WTC11 (cell line): ENCODE measurements around the gene RNF150. TPM values are rescaled to one million over a fixed set of nuclear protein-coding genes. Genes with fewer than 3 reads are reported as not detected.

Experiments
- ATAC-seq: fragments of 200-7000 bp; cut with Tn5 transposase; 2 replicates; pipeline ENCODE4 v1.10.0; 2021; ENCODE audit warnings: mild to moderate bottlenecking, moderate library complexity
- CTCF ChIA-PET: fragments of 300-600 bp; sonication (Branson Sonifier 250); formaldehyde crosslinking; loops from one replicate; lab custom pipeline; 2021; ENCODE audit warnings: antibody characterized with exemption; lab: Charles Lee
- POLR2A ChIA-PET: fragments of 350-600 bp; sonication (Branson Sonifier 250); formaldehyde crosslinking; loops from one replicate; lab custom pipeline; 2021; ENCODE audit warnings: antibody characterized with exemption; lab: Charles Lee
- DNase-seq: peaks from one replicate; pipeline ENCODE4 v3.0.0; 2021; ENCODE audit warnings: low spot score
- H3K27ac Mint-ChIP-seq: 2 replicates; pipeline ENCODE4 v1.8.0; 2021; ENCODE audit warnings: mixed read lengths
- H3K27me3 Mint-ChIP-seq: 2 replicates; pipeline ENCODE4 v1.8.0; 2021; ENCODE audit warnings: low read depth, mild to moderate bottlenecking, moderate library complexity, mixed read lengths
- H3K36me3 Mint-ChIP-seq: 2 replicates; pipeline ENCODE4 v1.8.0; 2021; ENCODE audit warnings: mixed read lengths
- H3K4me1 Mint-ChIP-seq: 2 replicates; pipeline ENCODE4 v1.8.0; 2022; ENCODE audit warnings: mixed read lengths
- H3K4me3 Mint-ChIP-seq: 2 replicates; pipeline ENCODE4 v1.8.0; 2021; ENCODE audit warnings: mild to moderate bottlenecking, moderate library complexity, mixed read lengths
- H3K9me3 Mint-ChIP-seq: 2 replicates; pipeline ENCODE4 v1.8.0; 2021; ENCODE audit warnings: mixed read lengths
- ATF2 ChIP-seq: sonication (generic); formaldehyde crosslinking; IDR thresholded peaks from 2 replicates; pipeline ENCODE4 v1.8.1; 2022; ENCODE audit warnings: low read depth, missing genetic modification reagents, borderline replicate concordance
- FOXP4 ChIP-seq: sonication (generic); formaldehyde crosslinking; IDR thresholded peaks from 2 replicates; pipeline ENCODE4 v1.8.0; 2022; ENCODE audit warnings: mild to moderate bottlenecking, missing genetic modification reagents
- IRF2 ChIP-seq: sonication (generic); formaldehyde crosslinking; IDR thresholded peaks from 2 replicates; pipeline ENCODE4 v1.8.0; 2022; ENCODE audit warnings: low read depth, missing genetic modification reagents, borderline replicate concordance
- JAZF1 ChIP-seq: fragments of 250-450 bp; sonication (Bioruptor Pico); IDR thresholded peaks from 2 replicates; pipeline ENCODE4 v1.9.0; 2021; ENCODE audit warnings: moderate library complexity, mild to moderate bottlenecking, inconsistent platforms
- NFATC4 ChIP-seq: fragments of 250-450 bp; sonication (Bioruptor Pico); IDR thresholded peaks from 2 replicates; pipeline ENCODE4 v1.9.0; 2021; ENCODE audit warnings: mild to moderate bottlenecking
- NR3C1 ChIP-seq: sonication (generic); formaldehyde crosslinking; conservative IDR thresholded peaks from 2 replicates; pipeline ENCODE4 v1.8.1; 2023; ENCODE audit warnings: low read depth, mild to moderate bottlenecking, missing genetic modification reagents
- PRDM15 ChIP-seq: sonication (generic); formaldehyde crosslinking; IDR thresholded peaks from 2 replicates; pipeline ENCODE4 v1.8.0; 2022; ENCODE audit warnings: missing genetic modification reagents
- TEAD1 ChIP-seq: sonication (generic); formaldehyde crosslinking; IDR thresholded peaks from 2 replicates; pipeline ENCODE4 v1.8.0; 2022; ENCODE audit warnings: mild to moderate bottlenecking, missing genetic modification reagents
- TP53 ChIP-seq: sonication (generic); formaldehyde crosslinking; IDR thresholded peaks from 2 replicates; pipeline ENCODE4 v1.8.1; 2023; ENCODE audit warnings: mild to moderate bottlenecking, missing genetic modification reagents
- USF1 ChIP-seq: sonication (generic); formaldehyde crosslinking; IDR thresholded peaks from 2 replicates; pipeline ENCODE4 v1.8.0; 2022; ENCODE audit warnings: mild to moderate bottlenecking, missing genetic modification reagents
- ZBTB43 ChIP-seq: sonication (generic); formaldehyde crosslinking; IDR thresholded peaks from 2 replicates; pipeline ENCODE4 v1.8.1; 2023; ENCODE audit warnings: mild to moderate bottlenecking, missing genetic modification reagents
- ZNF232 ChIP-seq: sonication (generic); formaldehyde crosslinking; IDR thresholded peaks from 2 replicates; pipeline ENCODE4 v1.8.0; 2022; ENCODE audit warnings: mild to moderate bottlenecking, missing genetic modification reagents
- ZNF416 ChIP-seq: fragments of 250-450 bp; sonication (Bioruptor Pico); IDR thresholded peaks from 2 replicates; pipeline ENCODE4 v1.9.0; 2021; ENCODE audit warnings: mild to moderate bottlenecking, inconsistent platforms
- ZNF512 ChIP-seq: sonication (generic); formaldehyde crosslinking; IDR thresholded peaks from 2 replicates; pipeline ENCODE4 v1.8.1; 2022; ENCODE audit warnings: missing genetic modification reagents, borderline replicate concordance
- ZNF671 ChIP-seq: fragments of 250-450 bp; sonication (Bioruptor Pico); IDR thresholded peaks from 2 replicates; pipeline ENCODE4 v1.8.0; 2021; ENCODE audit warnings: mild to moderate bottlenecking
- total RNA-seq: library from RNA; stranded (reverse); gene quantifications from 3 replicates; pipeline ENCODE4 v1.2.3, GENCODE V29; 2021
- TF ChIP-seq, protein P1 (sequence below): sonication (generic); formaldehyde crosslinking; IDR thresholded peaks from 2 replicates; pipeline ENCODE4 v1.8.0; 2023; ENCODE audit warnings: missing genetic modification reagents, mild to moderate bottlenecking, borderline replicate concordance
- TF ChIP-seq, protein P2 (sequence below): sonication (generic); formaldehyde crosslinking; IDR thresholded peaks from 2 replicates; pipeline ENCODE4 v1.8.0; 2023; ENCODE audit warnings: missing genetic modification reagents

RNF150 gene
- total RNA-seq, 1 experiment from 2014 or later, result 5.9 TPM

DNA sequence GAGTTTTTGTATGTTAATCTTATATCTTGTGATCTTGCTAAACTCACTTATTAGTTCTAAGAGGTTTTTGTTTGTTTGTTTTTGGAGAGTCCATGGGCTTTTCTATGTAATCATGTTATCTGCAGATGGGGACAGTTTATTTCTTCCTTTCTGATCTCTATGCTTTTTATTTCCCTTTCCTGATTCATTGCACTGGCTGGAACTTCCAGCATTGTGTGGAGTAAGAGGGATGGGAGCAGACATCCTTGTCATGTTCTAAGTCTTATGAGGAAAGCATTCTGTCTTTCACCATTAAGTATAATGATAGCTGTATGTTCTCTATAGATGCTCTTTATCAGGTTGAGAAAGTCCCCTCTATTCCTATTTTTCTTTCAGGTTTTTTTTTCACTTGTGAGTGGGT lies 286.5 kb downstream of the RNF150 start (continued):
- TF ChIP-seq FOXP4 (CRISPR knock-in tag), result no peak
- TF ChIP-seq JAZF1 (CRISPR knock-in tag), result no peak
- no peak for TF ChIP-seq ZNF512 (CRISPR knock-in tag)
- no peak for TF ChIP-seq ATF2 (CRISPR knock-in tag)
- TF ChIP-seq, protein P1, sequence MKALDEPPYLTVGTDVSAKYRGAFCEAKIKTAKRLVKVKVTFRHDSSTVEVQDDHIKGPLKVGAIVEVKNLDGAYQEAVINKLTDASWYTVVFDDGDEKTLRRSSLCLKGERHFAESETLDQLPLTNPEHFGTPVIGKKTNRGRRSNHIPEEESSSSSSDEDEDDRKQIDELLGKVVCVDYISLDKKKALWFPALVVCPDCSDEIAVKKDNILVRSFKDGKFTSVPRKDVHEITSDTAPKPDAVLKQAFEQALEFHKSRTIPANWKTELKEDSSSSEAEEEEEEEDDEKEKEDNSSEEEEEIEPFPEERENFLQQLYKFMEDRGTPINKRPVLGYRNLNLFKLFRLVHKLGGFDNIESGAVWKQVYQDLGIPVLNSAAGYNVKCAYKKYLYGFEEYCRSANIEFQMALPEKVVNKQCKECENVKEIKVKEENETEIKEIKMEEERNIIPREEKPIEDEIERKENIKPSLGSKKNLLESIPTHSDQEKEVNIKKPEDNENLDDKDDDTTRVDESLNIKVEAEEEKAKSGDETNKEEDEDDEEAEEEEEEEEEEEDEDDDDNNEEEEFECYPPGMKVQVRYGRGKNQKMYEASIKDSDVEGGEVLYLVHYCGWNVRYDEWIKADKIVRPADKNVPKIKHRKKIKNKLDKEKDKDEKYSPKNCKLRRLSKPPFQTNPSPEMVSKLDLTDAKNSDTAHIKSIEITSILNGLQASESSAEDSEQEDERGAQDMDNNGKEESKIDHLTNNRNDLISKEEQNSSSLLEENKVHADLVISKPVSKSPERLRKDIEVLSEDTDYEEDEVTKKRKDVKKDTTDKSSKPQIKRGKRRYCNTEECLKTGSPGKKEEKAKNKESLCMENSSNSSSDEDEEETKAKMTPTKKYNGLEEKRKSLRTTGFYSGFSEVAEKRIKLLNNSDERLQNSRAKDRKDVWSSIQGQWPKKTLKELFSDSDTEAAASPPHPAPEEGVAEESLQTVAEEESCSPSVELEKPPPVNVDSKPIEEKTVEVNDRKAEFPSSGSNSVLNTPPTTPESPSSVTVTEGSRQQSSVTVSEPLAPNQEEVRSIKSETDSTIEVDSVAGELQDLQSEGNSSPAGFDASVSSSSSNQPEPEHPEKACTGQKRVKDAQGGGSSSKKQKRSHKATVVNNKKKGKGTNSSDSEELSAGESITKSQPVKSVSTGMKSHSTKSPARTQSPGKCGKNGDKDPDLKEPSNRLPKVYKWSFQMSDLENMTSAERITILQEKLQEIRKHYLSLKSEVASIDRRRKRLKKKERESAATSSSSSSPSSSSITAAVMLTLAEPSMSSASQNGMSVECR (CRISPR knock-in tag), result no peak
- no peak for TF ChIP-seq TEAD1 (CRISPR knock-in tag)
- TF ChIP-seq, protein P2, sequence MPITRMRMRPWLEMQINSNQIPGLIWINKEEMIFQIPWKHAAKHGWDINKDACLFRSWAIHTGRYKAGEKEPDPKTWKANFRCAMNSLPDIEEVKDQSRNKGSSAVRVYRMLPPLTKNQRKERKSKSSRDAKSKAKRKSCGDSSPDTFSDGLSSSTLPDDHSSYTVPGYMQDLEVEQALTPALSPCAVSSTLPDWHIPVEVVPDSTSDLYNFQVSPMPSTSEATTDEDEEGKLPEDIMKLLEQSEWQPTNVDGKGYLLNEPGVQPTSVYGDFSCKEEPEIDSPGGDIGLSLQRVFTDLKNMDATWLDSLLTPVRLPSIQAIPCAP (CRISPR knock-in tag), result no peak
- TF ChIP-seq ZNF416 (CRISPR knock-in tag), result no peak
- TF ChIP-seq, all 79 proteins: peak for 0

DNA sequence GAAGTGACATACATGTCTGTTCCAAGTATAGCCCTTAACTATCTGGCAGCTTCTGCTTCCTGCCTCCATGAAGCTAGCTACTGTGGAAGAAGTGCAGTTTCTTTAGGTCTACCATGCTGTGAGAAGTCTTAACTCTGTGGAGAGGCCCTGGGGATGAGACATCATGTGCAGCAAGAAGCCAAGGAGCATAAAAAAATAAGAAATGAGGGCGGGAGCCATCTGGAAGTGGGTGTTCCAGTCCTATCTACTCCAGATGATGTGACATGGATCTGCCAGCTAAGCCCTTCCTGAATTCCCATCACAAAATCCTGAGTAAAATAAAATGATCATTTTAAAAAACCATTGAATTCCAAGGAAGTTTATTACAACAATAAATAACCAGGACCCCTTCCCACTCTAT lies 289.2 kb downstream of the RNF150 start:
- Mint-ChIP-seq H3K27me3 (no peaks in the 10 kb centered on the region; the same call in 1 of the 2 replicates), H3K4me3 (no peak overlapping the region), H3K4me1 (no peaks in the 10 kb centered on the region), H3K36me3 (no peaks in the 10 kb centered on the region), H3K9me3 (no peaks in the 10 kb centered on the region), H3K27ac (no peak overlapping the region)
- ChIA-PET POLR2A (no interaction called here), CTCF (no interaction called here)
- no peak for DNase-seq
- ATAC-seq, result no peak
- TF ChIP-seq USF1 (CRISPR knock-in tag), result no peak
- TF ChIP-seq ZNF512 (CRISPR knock-in tag), result no peak
- TF ChIP-seq NR3C1 (CRISPR knock-in tag), result no peak
- TF ChIP-seq ZBTB43, result no peak
- no peak for TF ChIP-seq NFATC4 (CRISPR knock-in tag)
- TF ChIP-seq ZNF671 (CRISPR knock-in tag), result no peak
- TF ChIP-seq TP53 (CRISPR knock-in tag), result no peak
- no peak for TF ChIP-seq IRF2 (CRISPR knock-in tag)
- no peak for TF ChIP-seq ZNF232 (CRISPR knock-in tag)
- no peak for TF ChIP-seq PRDM15 (CRISPR knock-in tag)
